Thymus (tissue), 11 donors: ENCODE results near the gene BEND6. TPM values are rescaled to one million over a fixed set of nuclear protein-coding genes. Genes with fewer than 3 reads are reported as not detected.

ENCODE experiments used
- DNase-seq, 9 donors: peaks; one replicate each; pipeline ENCODE4 v3.0.0-alpha.2; 2013; ENCODE audit warnings: low spot score in 9 of 9, low read depth in 6 of 9, missing footprints in 1 of 9
- H3K27ac ChIP-seq, 2 donors: one replicate each; pipeline ENCODE4 v1.5.1; 2013; ENCODE audit warnings: control low read depth in 1 of 2, low read depth in 1 of 2, low read length in 1 of 2, mild to moderate bottlenecking in 1 of 2, moderate library complexity in 1 of 2
- H3K27me3 ChIP-seq, 2 donors: one replicate each; pipeline ENCODE4 v1.5.1; 2013; ENCODE audit warnings: low read length in 1 of 2; ENCODE audit not compliant: control insufficient read depth in 2 of 2, insufficient read depth in 1 of 2
- H3K36me3 ChIP-seq, 2 donors: one replicate each; pipeline ENCODE4 v1.5.1; 2013; ENCODE audit warnings: low read length in 1 of 2, mild to moderate bottlenecking in 1 of 2, moderate library complexity in 1 of 2; ENCODE audit not compliant: control insufficient read depth in 2 of 2, insufficient read depth in 2 of 2
- H3K4me1 ChIP-seq, 2 donors: one replicate each; pipeline ENCODE4 v1.5.1; 2013; ENCODE audit warnings: low read length in 2 of 2; ENCODE audit not compliant: control insufficient read depth in 2 of 2, insufficient read depth in 2 of 2
- H3K4me3 ChIP-seq, 2 donors: one replicate each; pipeline ENCODE4 v1.5.1; 2013; ENCODE audit warnings: low read length in 2 of 2, control low read depth in 1 of 2, mild to moderate bottlenecking in 1 of 2
- H3K9me3 ChIP-seq, 2 donors: one replicate each; pipeline ENCODE4 v1.5.1; 2013; ENCODE audit warnings: low read length in 1 of 2, mild to moderate bottlenecking in 1 of 2; ENCODE audit not compliant: control insufficient read depth in 2 of 2, insufficient read depth in 1 of 2
- WGBS: extraction: QIAGEN DNeasy Blood & Tissue Kit; methylation state at CpG from one replicate; pipeline ENCODE4 v1.1.7; 2013; 5-methylcytosine and 5-hydroxymethylcytosine counted together
- polyA plus RNA-seq: library from polyadenylated mRNA; stranded (reverse); fragments of 200-250 nt; gene quantifications from one replicate; pipeline ENCODE4 v1.2.3, GENCODE V29; 2013
- total RNA-seq: library from RNA; stranded (reverse); fragments of 120-200 nt; gene quantifications from one replicate; pipeline ENCODE4 v1.2.4, GENCODE V29; 2013
- donor health status: healthy.

Gene BEND6
- total and polyA plus RNA-seq, 2 donors: 0.98 to 1.1 TPM

- no peaks in the 10 kb centered on the region for H3K36me3 ChIP-seq
- H3K4me1 ChIP-seq: no peaks in the 10 kb centered on the region
- DNase-seq: no peak
- no peak overlapping the region for H3K27ac ChIP-seq
- H3K27me3 ChIP-seq: no peaks in the 10 kb centered on the region
- 50% methylated on average over 4 of the region's 4 CpGs for WGBS
- H3K9me3 ChIP-seq: peaks cover 0 to 5% of the 10 kb centered on the region in 2 donors
- H3K4me3 ChIP-seq: no peak overlapping the region
Measured at GRCh38 chr6:56936466-56936865, 18.4 kb upstream of the BEND6 start.

- no peak overlapping the region for H3K4me3 ChIP-seq
- H3K9me3 ChIP-seq: peaks cover 0 to 6% of the 10 kb centered on the region in 2 donors
- no peaks in the 10 kb centered on the region for H3K36me3 ChIP-seq
- H3K27me3 ChIP-seq: no peaks in the 10 kb centered on the region
- H3K4me1 ChIP-seq: no peaks in the 10 kb centered on the region
- WGBS: 95% methylated on average over 1 of the region's 1 CpG
- no peak for DNase-seq
- H3K27ac ChIP-seq: no peak overlapping the region
Measured at GRCh38 chr6:56938649-56939191, 16.2 kb upstream of the BEND6 start.

DNA sequence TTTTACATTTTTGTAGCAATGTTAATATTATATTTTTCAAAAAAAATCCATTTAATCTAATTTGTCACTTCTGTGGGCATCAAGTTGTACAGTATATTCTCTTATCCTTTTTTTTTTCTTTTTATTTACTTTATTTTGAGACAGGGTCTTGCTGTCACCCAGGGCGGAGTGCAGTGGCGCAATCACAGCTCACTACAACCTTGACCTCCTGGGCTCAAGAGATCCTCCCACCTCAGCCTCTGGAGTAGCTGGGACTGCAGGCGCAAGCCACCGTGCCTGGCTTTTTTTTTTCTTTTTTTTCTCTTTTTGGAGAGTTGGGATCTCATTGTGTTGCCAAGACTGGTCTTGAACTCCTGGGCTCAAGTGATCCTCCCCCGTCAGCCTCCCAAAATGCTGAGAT lies 14.4 kb upstream of the BEND6 start:
- Histone ChIP-seq H3K27ac (no peak overlapping the region), H3K36me3 (no peaks in the 10 kb centered on the region), H3K9me3 (peaks cover 0 to 6% of the 10 kb centered on the region in 2 donors), H3K4me3 (no peak overlapping the region), H3K27me3 (no peaks in the 10 kb centered on the region), H3K4me1 (no peaks in the 10 kb centered on the region)
- WGBS: 98% methylated on average over 5 of the region's 5 CpGs
- DNase-seq: no peak

DNA sequence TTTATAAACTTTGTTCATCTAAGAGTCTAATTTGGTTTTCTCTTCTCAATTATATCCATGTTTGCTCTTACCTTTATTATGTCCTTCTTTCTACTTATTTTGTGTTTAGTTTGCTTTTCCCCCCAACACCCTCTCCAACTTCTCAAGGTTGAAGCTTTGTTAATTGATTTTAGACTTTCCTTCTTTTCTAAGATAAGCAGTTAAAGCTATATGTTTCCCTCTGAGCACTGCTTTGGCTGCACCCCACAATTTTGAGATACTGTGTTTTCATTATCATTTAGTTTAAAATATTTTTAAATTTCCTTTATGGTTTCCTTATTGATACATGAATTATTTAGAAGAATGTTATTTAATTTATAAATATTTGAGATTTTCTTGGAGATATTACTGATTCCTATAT lies 13.9 kb upstream of the BEND6 start:
- no peak overlapping the region for H3K27ac ChIP-seq
- H3K27me3 ChIP-seq: no peaks in the 10 kb centered on the region
- H3K4me3 ChIP-seq: no peak overlapping the region
- no peaks in the 10 kb centered on the region for H3K36me3 ChIP-seq
- DNase-seq: no peak
- no peaks in the 10 kb centered on the region for H3K4me1 ChIP-seq
- H3K9me3 ChIP-seq: peaks cover 0 to 6% of the 10 kb centered on the region in 2 donors

DNA sequence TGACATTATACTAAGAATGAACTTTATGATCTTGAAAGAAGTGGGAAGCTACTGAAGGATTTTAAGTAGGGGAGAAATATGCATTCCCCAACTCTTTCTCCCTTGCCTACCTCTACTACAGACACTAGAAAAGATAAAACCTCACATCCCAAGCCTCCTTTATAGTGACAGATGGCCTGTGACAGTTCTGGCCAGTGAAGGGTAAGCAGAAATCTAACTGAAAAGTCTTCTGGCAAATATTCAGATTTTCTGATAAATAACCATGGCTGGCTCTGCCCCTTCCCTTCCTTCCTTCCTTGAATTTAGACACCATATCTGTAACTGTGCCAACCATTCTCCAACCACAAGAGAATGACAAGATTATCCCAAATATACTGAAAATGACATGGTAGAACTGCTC lies 10.2 kb upstream of the BEND6 start:
- no peak for DNase-seq
- H3K27me3 ChIP-seq: no peaks in the 10 kb centered on the region
- no peaks in the 10 kb centered on the region for H3K36me3 ChIP-seq
- H3K4me3 ChIP-seq: no peak overlapping the region
- H3K9me3 ChIP-seq: peaks cover 0 to 6% of the 10 kb centered on the region in 2 donors
- H3K4me1 ChIP-seq: no peaks in the 10 kb centered on the region
- no peak overlapping the region for H3K27ac ChIP-seq

- Histone ChIP-seq H3K36me3 (no peaks in the 10 kb centered on the region), H3K4me3 (no peak overlapping the region), H3K27me3 (peaks cover 0 to 2% of the 10 kb centered on the region in 2 donors), H3K9me3 (peaks cover 0 to 2% of the 10 kb centered on the region in 2 donors), H3K27ac (no peak overlapping the region), H3K4me1 (no peaks in the 10 kb centered on the region)
- DNase-seq: no peak
- WGBS: 98% methylated on average over 2 of the region's 2 CpGs
Measured at GRCh38 chr6:56946368-56946767, 8.5 kb upstream of the BEND6 start.

- peaks cover 5 to 7% of the 10 kb centered on the region in 2 donors for H3K27me3 ChIP-seq
- no peaks in the 10 kb centered on the region for H3K4me1 ChIP-seq
- no peaks in the 10 kb centered on the region for H3K9me3 ChIP-seq
- H3K27ac ChIP-seq: no peak overlapping the region
- no peak overlapping the region for H3K4me3 ChIP-seq
- DNase-seq: no peak
- no peaks in the 10 kb centered on the region for H3K36me3 ChIP-seq
- WGBS: 81% methylated on average over 1 of the region's 1 CpG
Measured at GRCh38 chr6:56947924-56948323, 7.0 kb upstream of the BEND6 start.

GRCh38 chr6:56949265-56949664 lies 5.6 kb upstream of the BEND6 start:
- no peak overlapping the region for H3K4me3 ChIP-seq
- peaks cover 16 to 18% of the 10 kb centered on the region in 2 donors for H3K27me3 ChIP-seq
- no peak overlapping the region for H3K27ac ChIP-seq
- H3K4me1 ChIP-seq: peaks cover 4 to 9% of the 10 kb centered on the region in 2 donors
- DNase-seq: no peak
- H3K9me3 ChIP-seq: no peaks in the 10 kb centered on the region
- H3K36me3 ChIP-seq: no peaks in the 10 kb centered on the region
- 94% methylated on average over 3 of the region's 3 CpGs for WGBS

DNA sequence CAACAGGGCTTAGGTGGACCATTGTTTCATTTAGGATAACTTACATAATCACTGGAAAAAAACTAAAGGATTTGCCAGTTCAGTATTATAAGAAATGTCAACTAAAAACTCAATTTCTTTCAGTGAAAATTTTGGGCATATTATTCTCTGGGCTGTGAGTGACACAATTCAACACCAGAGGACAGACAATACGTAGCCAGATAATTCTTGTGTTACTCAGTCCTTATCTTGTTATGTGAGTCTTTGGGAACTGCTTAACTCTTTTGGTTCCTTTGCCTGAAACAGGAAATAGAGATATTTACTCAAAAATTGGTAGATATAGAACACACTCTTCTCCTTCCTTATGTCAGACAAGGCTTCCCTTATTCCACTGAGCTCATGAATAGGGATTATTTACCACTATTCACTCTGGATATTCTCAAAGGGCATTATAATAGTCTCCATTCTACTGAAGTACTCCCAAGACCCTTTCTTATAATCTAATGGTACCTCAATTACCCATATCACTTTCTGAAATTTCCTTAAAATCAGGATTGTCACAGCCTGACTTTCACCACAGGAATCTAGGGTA lies 4.9 kb upstream of the BEND6 start:
- H3K27me3 ChIP-seq: peaks cover 20% of the 10 kb centered on the region in 2 donors
- no peak for DNase-seq
- no peaks in the 10 kb centered on the region for H3K9me3 ChIP-seq
- peaks cover 4 to 10% of the 10 kb centered on the region in 2 donors for H3K4me1 ChIP-seq
- 95% methylated on average over 1 of the region's 1 CpG for WGBS
- no peak overlapping the region for H3K27ac ChIP-seq
- H3K36me3 ChIP-seq: no peaks in the 10 kb centered on the region
- no peak overlapping the region for H3K4me3 ChIP-seq
